GM12892 (cell line): Measurements from ENCODE around the gene ATG16L2.
"Not testable (repeated sequence)": the region's sequence is repeated elsewhere in the genome, so short reads cannot be mapped to it uniquely, and the experiment has no call there.

ENCODE experiments used
- POLR2A ChIP-seq: IDR thresholded peaks from 2 replicates; pipeline ENCODE4 v1.6.1; 2011; ENCODE audit warnings: low read depth, low read length, control low read depth
- POLR2AphosphoS5 ChIP-seq: IDR thresholded peaks from 2 replicates; pipeline ENCODE4 v1.6.1; 2011; ENCODE audit warnings: low read depth, low read length, control low read depth
- TAF1 ChIP-seq: IDR thresholded peaks from 2 replicates; pipeline ENCODE4 v1.6.1; 2011; ENCODE audit warnings: low read depth, mild to moderate bottlenecking, control low read depth, low read length, borderline replicate concordance

GRCh38 chr11:72811686-72812085 is 2.5 kb upstream of the ATG16L2 start:
- not testable (repeated sequence) for TF ChIP-seq POLR2AphosphoS5, POLR2A, TAF1
